ENCODE measurements around the gene NUP88.
A peak's percentile ranks its signal among the peaks of the same experiment; 100 is the strongest.
"Not testable (repeated sequence)": the region's sequence is repeated elsewhere in the genome, so short reads cannot be mapped to it uniquely, and the experiment has no call there.

The NUP88 gene

DNA sequence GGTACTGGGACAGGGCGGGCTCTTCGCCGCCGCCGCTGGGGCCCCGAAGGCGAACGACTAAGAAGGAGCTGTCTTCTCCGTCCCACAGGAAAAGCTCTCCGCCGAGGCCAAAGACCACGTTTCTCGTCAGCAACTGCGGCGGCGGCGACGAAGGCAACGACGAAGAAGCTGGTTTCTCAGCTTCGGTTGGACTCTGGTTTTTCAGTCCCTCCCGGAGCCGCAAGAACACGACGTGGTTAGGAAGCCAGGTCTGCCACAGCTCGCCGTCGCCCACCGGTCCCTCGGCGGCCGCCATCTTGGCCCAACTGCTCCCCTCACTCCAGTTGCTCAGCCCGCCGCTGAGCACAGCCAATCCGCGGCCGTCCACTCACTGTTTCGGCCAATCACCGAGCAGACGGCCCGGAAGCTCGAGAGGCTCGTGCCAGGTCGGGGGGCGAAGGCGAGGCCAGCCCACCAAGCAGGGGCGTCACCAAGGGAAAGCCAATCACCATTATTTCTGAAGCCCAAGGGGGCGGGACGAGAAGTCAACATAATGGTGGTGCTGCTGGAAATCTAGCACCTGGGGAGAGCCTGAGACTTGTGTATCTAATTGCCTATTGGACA, at the start of gene NUP88:
TSS of gene NUP88 (minus strand) at position 307 of the 603 bp plus-strand sequence. CDS start at position 295, 12 bp downstream.
- DNase-seq (ENCODE audit: low read depth in 1 of 2, low spot score in 1 of 2) = peak; percentile 90 to 98

DNA sequence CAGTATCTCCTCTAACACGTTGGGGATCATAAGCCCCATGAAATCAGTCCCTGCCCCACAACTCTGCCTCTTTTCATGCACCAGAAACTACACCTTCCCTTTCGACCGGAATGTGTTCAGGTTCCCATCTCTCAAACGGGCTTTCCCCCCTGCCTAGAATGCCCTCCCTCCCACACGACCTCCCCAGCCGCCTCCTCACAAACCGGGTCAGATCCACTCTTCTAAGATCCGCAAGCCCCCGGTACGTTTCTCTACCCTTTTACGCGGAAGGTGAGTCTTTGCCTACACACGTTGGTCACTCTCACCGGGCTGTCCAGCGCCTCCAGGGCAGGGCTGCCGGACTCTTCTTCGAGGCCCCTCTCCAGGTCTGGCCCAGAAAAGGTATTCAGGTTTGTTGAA, 48.6 kb upstream of the NUP88 start:
- no peak for DNase-seq (ENCODE audit: low read depth in 1 of 2, low spot score in 1 of 2)

DNA sequence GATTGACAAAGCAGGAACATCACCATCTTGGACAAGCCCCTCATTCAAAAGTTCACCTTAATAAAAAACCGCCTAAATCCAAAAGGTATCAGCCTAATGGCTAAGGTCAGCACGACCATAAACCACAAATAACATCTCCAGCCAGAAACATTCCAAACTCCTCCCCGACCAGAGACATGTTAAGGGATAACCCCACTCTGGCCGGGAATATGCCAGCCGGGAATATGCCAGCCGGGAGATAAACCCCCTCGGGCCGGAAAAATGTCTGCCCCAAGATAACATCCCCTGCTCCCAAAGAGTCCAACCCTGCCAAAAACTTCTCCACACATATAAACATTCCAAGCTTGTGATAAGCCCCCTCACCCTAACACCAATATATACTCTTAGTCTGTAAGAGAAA, 48.0 kb upstream of the NUP88 start:
- no peak for DNase-seq (ENCODE audit: low read depth in 1 of 2, low spot score in 1 of 2)

DNA sequence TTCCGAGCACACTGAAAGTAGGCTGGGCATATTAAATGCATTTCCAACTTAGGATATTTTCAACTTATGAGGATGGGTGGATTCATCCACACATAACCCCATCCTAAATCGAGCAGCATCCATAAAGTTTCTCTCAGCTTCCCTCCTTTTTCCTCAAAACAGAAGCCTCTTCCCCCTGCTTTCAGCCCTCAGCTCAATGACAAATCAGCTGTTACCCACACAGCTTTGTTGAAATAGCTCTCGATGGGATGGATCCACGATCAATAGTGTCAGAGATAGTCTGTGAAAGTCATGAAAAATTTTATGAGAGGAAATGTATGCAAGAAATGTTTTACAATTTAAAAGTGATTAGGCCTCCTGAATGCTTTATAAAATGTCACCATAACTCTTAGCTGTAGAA, 46.8 kb upstream of the NUP88 start:
- DNase-seq (ENCODE audit: low read depth in 1 of 2, low spot score in 1 of 2) = no peak

DNA sequence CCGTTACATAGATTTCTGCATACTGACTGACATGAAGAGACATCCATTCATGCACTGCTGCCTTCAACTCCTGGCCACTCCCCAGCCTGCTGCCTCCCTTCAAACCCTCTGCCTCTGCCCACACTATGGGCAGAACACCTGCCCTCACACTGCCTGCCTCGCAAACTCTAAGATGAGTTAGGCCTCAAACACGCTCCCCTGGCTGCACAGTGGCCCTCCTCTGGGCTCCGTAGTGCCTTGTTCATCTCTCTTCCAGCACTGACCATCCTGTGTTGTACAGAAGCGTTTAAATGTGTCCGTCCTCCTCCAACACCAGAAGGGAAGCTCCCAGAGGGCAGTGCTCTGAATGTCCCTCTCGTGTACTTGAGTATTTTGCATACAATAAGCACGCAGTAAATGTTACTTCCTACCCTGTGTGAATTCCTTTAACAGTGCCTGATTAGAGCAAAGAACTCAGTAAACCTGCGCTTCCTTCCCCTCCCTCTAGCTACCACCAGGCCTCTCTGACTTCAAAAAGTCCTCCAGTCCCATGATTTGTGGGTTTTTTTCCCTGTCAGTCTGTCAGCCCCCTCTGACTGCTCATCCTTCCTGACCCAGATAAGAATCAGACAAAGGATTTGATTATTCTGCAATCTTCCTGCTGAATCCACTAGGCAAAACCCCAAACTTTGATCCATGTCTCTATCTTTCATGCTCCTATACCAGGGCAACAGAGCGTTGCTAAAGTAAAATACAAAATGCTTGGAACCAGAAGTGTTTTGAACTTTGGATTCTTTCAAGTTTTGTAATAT, 45.5 kb upstream of the NUP88 start:
- no peak for DNase-seq (ENCODE audit: low read depth in 1 of 2, low spot score in 1 of 2)

DNA sequence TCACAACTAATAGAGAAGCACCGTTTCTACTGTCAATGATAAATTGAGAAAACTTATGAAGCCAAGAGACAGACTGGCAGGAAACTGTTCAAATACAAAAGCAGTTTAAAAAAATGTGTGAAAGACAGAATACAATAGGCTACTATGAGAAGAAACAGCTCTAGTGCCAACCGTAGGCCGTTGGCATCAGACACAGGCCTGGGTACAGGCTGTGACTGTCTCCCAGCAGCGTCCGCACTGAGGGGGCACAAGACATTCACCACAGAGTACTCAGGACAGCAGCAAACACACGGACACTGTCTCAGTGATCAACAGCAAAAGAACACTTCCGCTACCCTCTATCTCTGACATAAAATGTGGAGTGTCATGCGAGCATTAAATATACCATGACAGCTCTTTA, 27.3 kb upstream of the NUP88 start:
- DNase-seq (ENCODE audit: low read depth in 1 of 2, low spot score in 1 of 2) = no peak

DNA sequence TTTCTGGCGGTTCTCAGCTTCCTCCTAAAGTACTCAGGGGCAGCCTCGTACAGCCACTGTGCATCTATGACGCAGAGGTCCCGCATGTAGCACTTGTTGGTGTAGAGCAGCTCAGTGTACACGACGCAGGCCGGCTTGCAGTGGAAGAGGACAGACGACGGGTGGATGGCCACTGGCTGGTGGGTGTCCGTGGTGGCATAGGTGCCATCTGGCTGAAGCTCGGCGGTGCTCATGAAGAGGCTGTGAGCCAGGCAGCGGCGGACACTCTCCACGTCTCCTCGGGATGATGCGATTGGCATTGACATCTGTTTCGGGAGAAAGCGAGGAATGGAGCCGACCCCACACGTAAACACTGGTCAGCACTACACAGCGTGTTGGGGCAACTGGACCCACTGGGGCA, 24.7 kb upstream of the NUP88 start:
- DNase-seq (ENCODE audit: low read depth in 1 of 2, low spot score in 1 of 2) = no peak

DNA sequence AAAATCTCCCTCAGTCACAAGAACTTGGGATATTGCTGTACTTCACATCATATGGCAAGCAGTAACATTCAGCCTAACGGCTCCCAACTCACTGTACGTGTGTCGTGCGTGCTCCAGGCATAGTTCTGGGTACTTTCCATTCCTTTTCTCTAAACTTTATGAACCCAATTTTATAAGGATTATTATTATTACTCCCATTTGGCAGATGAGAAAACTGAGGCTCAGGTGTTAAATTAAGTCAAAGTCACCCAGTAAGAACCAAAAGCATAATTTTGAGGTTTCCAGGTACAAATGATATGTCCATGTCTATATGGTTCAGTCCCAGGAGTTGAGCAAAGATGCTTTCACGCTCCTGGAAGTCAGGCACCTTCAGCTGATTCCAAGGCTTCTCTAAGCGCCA, 24.3 kb upstream of the NUP88 start:
- DNase-seq (ENCODE audit: low read depth in 1 of 2, low spot score in 1 of 2) = no peak

DNA sequence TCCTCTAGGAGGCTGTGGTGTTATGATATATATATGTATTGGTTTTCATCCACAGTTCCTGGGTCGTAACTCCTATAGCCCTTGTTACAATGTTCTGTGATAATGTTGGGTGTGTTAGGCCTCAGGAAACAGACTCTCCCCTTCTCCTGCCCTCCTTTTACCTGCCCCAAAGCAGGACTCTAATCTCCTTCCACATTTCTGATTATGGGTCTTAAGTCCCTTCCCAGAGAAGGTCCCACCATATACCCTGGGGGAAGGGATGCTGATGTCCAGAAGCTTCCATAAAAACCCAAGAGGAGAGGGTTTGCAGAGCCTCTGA, 19.9 kb upstream of the NUP88 start:
- DNase-seq (ENCODE audit: low read depth in 1 of 2, low spot score in 1 of 2) = no peak

DNA sequence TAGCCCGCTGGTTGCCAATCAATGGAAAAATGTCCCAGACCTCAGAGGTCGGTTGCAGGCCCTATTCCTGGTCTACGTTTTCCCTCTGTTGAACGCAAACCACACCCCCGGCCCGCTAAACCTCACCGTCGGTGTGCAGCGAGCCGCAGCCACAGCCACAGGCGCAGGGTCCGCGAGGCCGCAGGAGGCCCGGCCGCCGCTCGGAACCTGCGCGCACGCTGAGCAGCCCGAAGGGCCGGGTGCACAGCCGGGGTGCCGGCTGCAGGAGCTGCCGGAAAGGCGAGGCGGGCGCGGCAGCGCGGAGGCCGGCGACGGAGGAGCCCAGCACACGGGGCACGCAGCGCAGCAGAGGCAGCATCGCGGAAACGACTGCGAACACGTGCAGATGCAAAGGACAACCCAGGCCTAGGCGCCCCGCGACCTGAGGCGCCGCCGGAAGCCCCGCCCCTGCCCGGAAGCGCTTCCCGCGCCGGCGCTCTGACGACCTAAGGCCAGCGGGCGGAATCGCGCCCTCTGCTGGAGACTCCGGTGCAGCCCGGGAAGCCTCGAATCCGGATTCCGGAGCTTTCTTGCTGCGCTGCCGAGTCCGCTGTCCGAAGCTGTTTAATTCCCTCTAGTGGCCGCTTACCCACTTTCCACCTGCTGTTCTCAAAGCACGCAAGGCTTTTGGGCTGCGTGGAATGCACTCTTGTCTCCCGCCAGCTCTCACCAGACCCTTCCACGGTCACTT, 19.4 kb upstream of the NUP88 start, which contains the start of gene C1QBP:
TSS of gene C1QBP (minus strand) at position 440 of the 730 bp plus-strand sequence. CDS start at position 358, 82 bp downstream.
- DNase-seq (ENCODE audit: low read depth in 1 of 2, low spot score in 1 of 2) = peak; percentile 86 to 90

DNA sequence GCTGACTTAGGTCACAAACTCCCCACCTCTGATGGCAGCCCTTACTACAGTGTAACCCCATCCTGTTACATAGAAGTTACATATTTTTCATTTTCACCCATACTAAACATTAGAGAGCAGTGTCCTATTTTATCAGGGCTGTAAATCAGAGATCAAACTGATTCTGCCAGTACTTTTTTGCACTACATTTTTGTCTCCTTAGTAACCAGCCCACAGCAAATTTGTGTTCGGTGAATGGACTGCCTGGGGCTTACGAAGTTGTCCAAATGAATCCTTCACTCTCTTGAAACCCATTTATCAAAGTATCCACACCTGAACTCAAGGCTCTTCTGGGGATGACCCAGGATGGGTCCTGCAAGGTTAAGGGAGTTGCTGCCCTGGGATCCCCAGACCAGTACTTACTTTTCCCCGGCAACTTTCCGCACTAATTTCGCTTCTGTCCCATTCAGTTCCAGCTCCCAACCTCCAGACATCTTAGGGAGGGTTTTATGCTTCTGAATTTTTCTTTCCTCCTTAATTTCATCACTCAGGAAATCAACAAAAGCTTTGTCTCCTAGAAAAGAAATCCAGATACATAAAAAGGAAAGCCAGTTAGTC, 18.4 kb upstream of the NUP88 start:
- DNase-seq (ENCODE audit: low read depth in 1 of 2, low spot score in 1 of 2) = no peak

DNA sequence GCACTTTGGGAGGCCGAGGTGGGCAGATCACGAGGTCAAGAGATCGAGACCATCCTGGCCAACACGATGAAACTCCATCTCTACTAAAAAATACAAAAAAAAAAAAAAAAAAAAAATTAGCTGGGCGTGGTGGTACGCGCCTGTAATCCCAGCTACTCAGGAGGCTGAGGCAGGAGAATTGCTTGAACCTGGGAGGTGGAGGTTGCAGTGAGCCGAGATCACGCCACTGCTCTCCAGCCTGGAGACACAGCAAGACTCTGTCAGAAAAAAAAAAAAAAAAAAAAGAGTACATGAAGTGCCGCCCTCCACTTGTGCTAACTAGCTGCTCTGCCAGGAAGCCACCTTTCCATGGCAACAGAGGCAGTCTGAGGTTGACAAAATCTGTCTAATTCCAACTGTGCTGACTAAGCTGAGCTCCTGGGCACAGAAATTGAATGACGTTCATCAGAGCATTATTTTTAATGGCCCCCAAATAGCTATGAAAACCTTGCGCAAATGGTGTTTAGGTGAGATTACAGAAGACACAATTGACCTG, 16.4 kb upstream of the NUP88 start:
- not testable (repeated sequence) for DNase-seq (ENCODE audit: low read depth in 1 of 2, low spot score in 1 of 2)

DNA sequence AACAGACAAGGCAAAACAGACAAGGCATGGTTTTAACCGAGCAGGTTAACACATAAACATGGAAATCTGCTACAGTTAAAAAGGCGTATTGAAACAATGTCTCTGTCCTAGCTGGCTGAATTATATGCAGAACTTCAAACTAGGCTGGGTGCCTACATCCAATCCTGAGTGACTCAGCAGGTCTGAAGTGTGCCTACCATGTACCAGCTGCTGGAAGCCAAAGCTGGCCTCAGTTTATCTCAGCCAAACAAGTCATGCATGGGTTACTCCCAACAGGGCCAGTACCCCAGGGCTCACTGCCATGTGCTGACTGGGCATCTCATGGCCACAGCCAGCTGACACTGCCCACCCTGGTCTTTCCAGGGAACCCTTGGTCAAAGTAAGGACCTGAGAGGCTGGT, 15.5 kb upstream of the NUP88 start:
- no peak for DNase-seq (ENCODE audit: low read depth in 1 of 2, low spot score in 1 of 2)

DNA sequence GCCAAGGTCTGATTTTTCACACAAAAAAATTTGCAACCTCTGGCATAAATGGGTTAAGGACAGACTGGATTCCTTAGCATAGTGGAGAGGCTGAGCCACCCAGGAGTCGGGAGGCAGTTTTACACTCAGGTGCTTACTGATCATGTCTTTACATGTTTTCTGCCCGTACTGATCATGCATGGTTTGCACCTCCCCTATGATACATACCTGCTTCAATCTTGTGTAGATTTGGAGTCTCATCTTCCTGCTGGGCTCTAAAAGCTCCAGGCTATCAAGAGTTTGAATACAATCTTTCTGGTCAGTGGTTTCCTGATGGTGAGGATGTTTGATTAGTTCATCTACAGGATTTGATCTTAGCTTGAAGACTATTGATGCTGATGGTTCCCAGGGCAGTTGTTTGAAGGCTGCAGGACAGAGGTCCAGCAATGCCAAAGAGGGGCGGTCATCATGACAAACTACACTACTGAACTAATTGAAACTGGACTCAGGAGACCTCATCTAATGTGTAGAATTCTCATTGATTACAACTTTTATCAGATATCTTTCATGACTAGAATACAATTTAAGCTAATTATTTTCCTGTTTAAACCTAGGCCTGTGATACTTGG, 12.6 kb upstream of the NUP88 start:
- no peak for DNase-seq (ENCODE audit: low read depth in 1 of 2, low spot score in 1 of 2)

DNA sequence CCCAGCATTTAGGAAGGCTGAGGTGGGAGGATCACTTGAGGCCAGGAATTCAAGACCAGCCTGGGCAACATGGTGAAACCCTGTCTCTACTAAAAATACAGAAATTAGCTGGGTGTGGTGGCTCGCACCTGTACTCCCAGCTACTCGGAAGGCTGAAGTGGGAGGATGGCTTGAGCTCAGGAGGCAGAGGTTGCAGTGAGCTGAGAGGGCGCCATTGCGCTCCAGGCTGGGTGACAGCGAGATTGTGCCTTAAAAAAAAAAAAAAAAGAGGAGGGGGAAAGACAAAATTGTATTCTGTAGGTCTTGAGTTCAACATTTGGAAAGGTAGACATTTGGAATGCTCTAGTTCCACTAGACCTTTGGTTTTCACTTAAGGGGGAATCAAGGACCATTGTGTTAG, 11.8 kb upstream of the NUP88 start:
- DNase-seq (ENCODE audit: low read depth in 1 of 2, low spot score in 1 of 2) = not testable (repeated sequence)

DNA sequence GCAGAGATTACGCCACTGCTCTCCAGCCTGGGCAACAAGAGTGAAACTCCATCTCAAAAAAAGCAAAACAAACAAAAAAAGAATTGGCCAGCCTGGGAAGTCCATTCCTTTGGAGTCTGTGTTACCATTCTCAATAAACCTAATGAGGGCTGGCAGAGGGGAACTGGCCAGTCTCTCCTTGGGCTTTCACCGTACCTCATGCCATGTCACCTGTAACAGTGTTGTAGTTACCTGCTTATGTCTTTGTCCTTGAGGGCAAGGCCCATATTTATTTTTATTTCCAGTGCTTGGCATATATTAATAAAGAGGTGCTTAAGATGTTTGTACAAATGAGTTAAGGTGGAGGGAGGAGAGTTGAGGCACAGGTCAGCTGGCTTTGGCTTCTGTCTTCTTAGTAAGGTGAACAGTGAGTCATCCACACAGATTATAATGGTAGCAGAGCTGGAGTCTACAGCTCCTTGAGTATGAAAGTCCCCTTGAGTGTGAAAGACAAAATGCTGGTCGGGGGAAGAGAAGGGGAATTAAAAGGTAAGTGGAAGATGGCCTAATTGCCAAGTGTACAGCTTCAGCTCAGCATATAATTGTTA, 11.0 kb upstream of the NUP88 start:
- no peak for DNase-seq (ENCODE audit: low read depth in 1 of 2, low spot score in 1 of 2)

DNA sequence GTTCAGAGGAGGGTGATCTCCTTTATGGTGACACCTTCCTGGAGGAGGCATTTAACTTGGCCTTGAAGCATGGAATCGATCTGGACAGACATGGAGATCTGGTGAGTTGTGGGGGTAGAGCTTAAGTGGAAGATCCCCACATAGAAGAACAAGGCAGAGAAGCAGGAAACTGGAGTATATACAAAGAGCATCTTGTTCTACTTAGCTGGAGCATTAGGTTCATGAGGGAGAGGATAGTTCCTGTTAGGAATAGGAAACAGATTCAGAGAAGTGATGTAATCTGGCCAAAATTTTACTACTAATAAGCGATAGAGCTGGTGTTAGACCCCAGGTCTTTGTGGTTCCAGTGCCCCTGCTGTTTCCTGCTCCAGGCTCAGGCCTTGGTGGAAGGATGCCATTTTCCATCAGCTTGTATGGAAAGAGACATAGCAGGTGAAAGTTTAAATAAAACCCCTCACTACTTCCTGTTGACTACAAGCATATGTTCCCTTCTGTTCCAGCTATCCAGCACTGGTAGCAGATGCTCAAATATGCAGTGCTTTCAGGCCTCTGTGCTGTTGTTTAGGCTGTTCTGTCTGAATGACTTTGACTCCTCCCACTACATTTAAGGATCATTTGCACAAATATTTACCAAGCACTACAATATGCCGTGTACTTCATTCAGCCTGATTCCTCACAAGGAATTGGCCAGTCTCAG, 9.9 kb upstream of the NUP88 start:
- DNase-seq (ENCODE audit: low read depth in 1 of 2, low spot score in 1 of 2) = no peak

DNA sequence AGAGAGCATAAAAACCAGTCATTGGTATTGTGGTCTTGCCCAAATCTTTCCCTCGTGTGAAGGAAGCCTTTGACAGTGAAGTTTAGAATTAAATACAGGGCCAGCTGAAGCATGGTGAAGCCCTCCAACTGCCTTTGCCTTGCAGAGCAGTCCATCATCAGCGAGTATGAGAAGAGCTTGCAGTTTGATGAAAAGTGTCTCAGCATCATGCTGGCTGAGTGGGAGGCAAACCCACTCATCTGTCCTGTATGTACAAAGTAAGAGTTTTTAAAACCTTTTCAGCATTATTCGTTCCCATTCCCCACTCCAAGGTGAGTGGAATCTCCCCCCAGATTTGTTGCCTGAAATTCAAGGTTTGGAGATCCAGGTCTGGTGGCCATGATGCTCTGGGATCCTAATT, 6.4 kb upstream of the NUP88 start:
- DNase-seq (ENCODE audit: low read depth in 1 of 2, low spot score in 1 of 2) = no peak

DNA sequence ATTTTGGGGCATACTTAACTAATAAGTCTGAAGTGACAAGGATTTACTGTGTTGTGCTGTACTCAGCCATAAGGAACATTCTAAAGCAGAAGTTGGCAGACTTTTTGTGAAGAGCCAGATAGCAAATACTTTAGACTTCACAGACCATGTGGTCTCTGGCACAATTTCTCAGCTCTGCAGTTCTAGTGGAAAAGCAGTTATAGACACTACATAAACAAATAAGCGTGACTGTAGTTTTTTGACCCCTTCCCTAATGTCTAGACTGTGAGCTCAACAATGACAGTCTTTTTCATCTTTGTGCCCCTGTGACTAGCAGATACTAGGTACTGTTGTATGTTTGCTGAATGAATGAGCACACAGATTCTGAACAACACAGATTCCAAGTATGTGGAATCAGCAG, 5.4 kb upstream of the NUP88 start:
- no peak for DNase-seq (ENCODE audit: low read depth in 1 of 2, low spot score in 1 of 2)

DNA sequence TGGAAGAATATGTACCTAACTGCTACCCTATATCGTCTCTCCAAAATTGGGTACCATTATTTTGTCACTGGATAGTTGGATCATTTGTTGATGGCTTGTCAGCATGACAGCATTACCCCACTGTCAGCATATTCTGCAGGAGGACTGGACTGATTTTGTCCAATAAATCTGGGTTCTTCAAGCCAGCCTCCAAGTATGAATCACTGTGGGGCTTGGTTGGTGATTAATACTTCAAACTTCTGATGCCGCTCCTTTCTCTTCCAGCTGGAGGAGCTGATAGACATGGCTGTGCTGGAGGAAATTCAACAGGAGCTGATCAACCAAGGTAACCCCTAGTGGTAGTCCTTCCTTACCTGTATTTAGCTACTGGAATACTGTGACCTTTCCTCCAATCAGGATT, 3.0 kb upstream of the NUP88 start:
- no peak for DNase-seq (ENCODE audit: low read depth in 1 of 2, low spot score in 1 of 2)
